Stimulated activated naive CD8-positive, alpha-beta T cell treated with anti-CD3 and anti-CD28 coated beads, Interleukin-15, Interleukin-2, amounts not matched to agents 100 U/mL and 50 U/mL, for 24 hours (primary cell): Measurements from ENCODE around the gene LYPD1.

ENCODE experiments used
- ATAC-seq: fragments of 150-1000 bp; cut with Tn5 transposase; one replicate; pipeline ENCODE4 v1.10.0; 2021
- DNase-seq: peaks from one replicate; pipeline ENCODE4 v3.0.0; 2021

The LYPD1 gene

GRCh38 chr2:132595186-132595585, 74.8 kb downstream of the LYPD1 start:
- no peak for DNase-seq
- no peak for ATAC-seq
